Thyroid gland (tissue), 4 donors: ENCODE data around the gene ALOX15B.

ENCODE experiments used
- POLR2A ChIP-seq, 2 donors: fragments of 450-650 bp; IDR thresholded peaks; one replicate each; pipeline ENCODE4 v1.6.1; 2017; ENCODE audit warnings: antibody characterized with exemption in 2 of 2, mild to moderate bottlenecking in 2 of 2, moderate library complexity in 1 of 2
- TF ChIP-seq, protein P1 (sequence below), 6 experiments: fragments of 200-600 bp in 3 of 6; fragments of 450-650 bp in 3 of 6; sonication (generic) in 3 of 6; IDR thresholded peaks; one replicate each; pipeline ENCODE4 v1.5.1; 2016 to 2019; ENCODE audit warnings: antibody characterized with exemption in 6 of 6, mild to moderate bottlenecking in 2 of 6, inconsistent platforms in 1 of 6, moderate library complexity in 1 of 6

DNA sequence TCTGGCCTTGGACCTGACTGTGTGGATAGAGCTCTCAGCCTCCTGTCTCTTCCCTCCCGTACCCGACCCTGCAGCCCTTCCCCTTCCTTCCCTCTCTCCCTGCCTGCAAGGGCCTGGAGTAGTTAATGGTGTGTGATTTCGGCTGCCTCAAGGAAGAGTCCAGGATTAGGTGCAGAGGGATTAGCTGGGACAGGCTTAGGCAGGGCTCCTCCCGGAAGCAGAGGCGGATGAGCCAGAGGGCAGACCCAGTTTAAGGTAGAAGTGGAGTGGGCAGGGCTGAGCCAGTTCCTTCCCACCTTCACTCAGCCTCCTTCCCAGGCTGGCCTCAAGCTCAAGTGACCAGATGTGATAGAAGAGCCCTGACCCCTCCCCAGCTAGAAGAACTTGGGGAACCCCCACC, 19.7 kb upstream of the ALOX15B start:
- TF ChIP-seq, protein P1, sequence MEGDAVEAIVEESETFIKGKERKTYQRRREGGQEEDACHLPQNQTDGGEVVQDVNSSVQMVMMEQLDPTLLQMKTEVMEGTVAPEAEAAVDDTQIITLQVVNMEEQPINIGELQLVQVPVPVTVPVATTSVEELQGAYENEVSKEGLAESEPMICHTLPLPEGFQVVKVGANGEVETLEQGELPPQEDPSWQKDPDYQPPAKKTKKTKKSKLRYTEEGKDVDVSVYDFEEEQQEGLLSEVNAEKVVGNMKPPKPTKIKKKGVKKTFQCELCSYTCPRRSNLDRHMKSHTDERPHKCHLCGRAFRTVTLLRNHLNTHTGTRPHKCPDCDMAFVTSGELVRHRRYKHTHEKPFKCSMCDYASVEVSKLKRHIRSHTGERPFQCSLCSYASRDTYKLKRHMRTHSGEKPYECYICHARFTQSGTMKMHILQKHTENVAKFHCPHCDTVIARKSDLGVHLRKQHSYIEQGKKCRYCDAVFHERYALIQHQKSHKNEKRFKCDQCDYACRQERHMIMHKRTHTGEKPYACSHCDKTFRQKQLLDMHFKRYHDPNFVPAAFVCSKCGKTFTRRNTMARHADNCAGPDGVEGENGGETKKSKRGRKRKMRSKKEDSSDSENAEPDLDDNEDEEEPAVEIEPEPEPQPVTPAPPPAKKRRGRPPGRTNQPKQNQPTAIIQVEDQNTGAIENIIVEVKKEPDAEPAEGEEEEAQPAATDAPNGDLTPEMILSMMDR (IDR thresholded peaks at IDR 0.05), result no peak
- no peak for TF ChIP-seq POLR2A (IDR thresholded peaks at IDR 0.05)
